Body of pancreas (tissue), 4 donors: Measurements from ENCODE around the gene PIP5K1B. TPM values are rescaled to one million over a fixed set of nuclear protein-coding genes. Genes with fewer than 3 reads are reported as not detected.
A peak's percentile ranks its signal among the peaks of the same experiment; 100 is the strongest.

Experiments used
- ATAC-seq: fragments of 150-250 bp; one replicate; pipeline ENCODE4 v1.9.1; 2016
- DNase-seq, 4 donors: peaks; one replicate each; pipeline ENCODE4 v3.0.0-alpha.2; 2019
- H3K27ac ChIP-seq, 4 donors: fragments of 200-600 bp; sonication (generic); 1 replicate in 3 of 4; 2 replicates in 1 of 4; pipeline versions ENCODE4 v1.5.1 to v1.6.1; 2016 to 2019; ENCODE audit warnings: mild to moderate bottlenecking in 1 of 4, mixed read lengths in 1 of 4, moderate library complexity in 1 of 4
- H3K27me3 ChIP-seq, 2 donors: fragments of 200-600 bp; sonication (generic); one replicate each; pipeline ENCODE4 v1.6.0; 2016; ENCODE audit warnings: mild to moderate bottlenecking in 1 of 2
- H3K36me3 ChIP-seq, 2 donors: fragments of 200-600 bp; sonication (generic); replicated peaks in 1 of 2; 2 replicates each; pipeline ENCODE4 v1.5.1; 2016; ENCODE audit warnings: low read depth in 2 of 2; ENCODE audit not compliant: insufficient read depth in 1 of 2
- H3K4me1 ChIP-seq: fragments of 200-600 bp; sonication (generic); one replicate; pipeline ENCODE4 v1.6.0; 2016
- H3K4me3 ChIP-seq, 2 donors: fragments of 200-600 bp; sonication (generic); 1 replicate in 1 of 2; 2 replicates in 1 of 2; pipeline ENCODE4 v1.5.1; 2016 to 2019
- H3K9me3 ChIP-seq, 3 donors: fragments of 200-600 bp; sonication (generic); 1 replicate in 2 of 3; 2 replicates in 1 of 3; pipeline ENCODE4 v1.5.1; 2016
- CTCF ChIP-seq, 7 experiments: fragments of 450-650 bp in 4 of 7; fragments of 200-600 bp in 3 of 7; sonication (generic) in 3 of 7; IDR thresholded peaks; one replicate each; pipeline ENCODE4 v1.5.1; 2016 to 2019; ENCODE audit warnings: antibody characterized with exemption in 7 of 7
- POLR2A ChIP-seq, 3 donors: fragments of 450-650 bp; IDR thresholded peaks; one replicate each; pipeline ENCODE4 v1.6.1; 2016; ENCODE audit warnings: antibody characterized with exemption in 3 of 3, mild to moderate bottlenecking in 2 of 3
- WGBS, 2 donors: methylation state at CpG; one replicate each; pipeline ENCODE4 v1.1.5; 2017; 5-methylcytosine and 5-hydroxymethylcytosine counted together
- intact Hi-C: fragments of 100-400 bp; cut with DNase I; formaldehyde crosslinking; loops from one replicate; pipeline ENCODE4 v1.15.1; 2023
- total RNA-seq, 2 donors: library from RNA; depleted of rRNA; stranded (reverse); fragments of >200 nt; gene quantifications; one replicate each; pipeline ENCODE4 v1.1.0, GENCODE V29; 2016

Gene PIP5K1B
- total RNA-seq, 2 donors from 2014 or later: 3.6 to 7.8 TPM

- H3K4me3 ChIP-seq: no peak overlapping the region
- no peak for TF ChIP-seq POLR2A (IDR thresholded peaks at IDR 0.05)
- no peak for TF ChIP-seq CTCF (IDR thresholded peaks at IDR 0.05)
- WGBS, 2 donors: 91 to 97% methylated on average over 2 of the region's 2 CpGs
- H3K27me3 ChIP-seq: no peaks in the 10 kb centered on the region
- ATAC-seq (no peak), DNase-seq (no peak)
- H3K36me3 ChIP-seq: no peaks in the 10 kb centered on the region
- no peak overlapping the region for H3K27ac ChIP-seq
- intact Hi-C loops: loop anchor here (10.0 kb wide), 1 partner anchor 78 kb away; no protein-coding TSS in a partner anchor
- H3K4me1 ChIP-seq: peaks cover 24% of the 10 kb centered on the region
- no peaks in the 10 kb centered on the region for H3K9me3 ChIP-seq
These were observed 37.3 kb downstream of the PIP5K1B start for GRCh38 chr9:68742333-68742730.

- WGBS, 2 donors: 84 to 100% methylated on average over 1 of the region's 1 CpG
These were observed 39.4 kb downstream of the PIP5K1B start for GRCh38 chr9:68744426-68744825.

GRCh38 chr9:68746525-68746924, 41.5 kb downstream of the PIP5K1B start:
- Histone ChIP-seq H3K27ac (no peak overlapping the region), H3K36me3 (no peaks in the 10 kb centered on the region), H3K27me3 (no peaks in the 10 kb centered on the region), H3K4me3 (no peak overlapping the region), H3K4me1 (peaks cover 6% of the 10 kb centered on the region), H3K9me3 (no peaks in the 10 kb centered on the region)
- WGBS, 2 donors: 25 to 42% methylated on average over 2 of the region's 2 CpGs
- no peak for ATAC-seq
- no peak for TF ChIP-seq CTCF (IDR thresholded peaks at IDR 0.05)
- TF ChIP-seq POLR2A (IDR thresholded peaks at IDR 0.05): no peak
- intact Hi-C loops: loop anchor here (10.0 kb wide), 1 partner anchor 82 kb away; no protein-coding TSS in a partner anchor
- peak in 1 of 4 donors; percentile 36 for DNase-seq

More at GRCh38 chr9:68744426-68744825, 39.4 kb downstream of the PIP5K1B start:
- H3K27ac ChIP-seq: no peak overlapping the region
- H3K4me3 ChIP-seq: no peak overlapping the region
- H3K4me1 ChIP-seq: peaks cover 20% of the 10 kb centered on the region
- ATAC-seq (no peak), DNase-seq (no peak)
- no peaks in the 10 kb centered on the region for H3K27me3 ChIP-seq
- no peaks in the 10 kb centered on the region for H3K9me3 ChIP-seq
- TF ChIP-seq POLR2A (IDR thresholded peaks at IDR 0.05) (no peak), CTCF (IDR thresholded peaks at IDR 0.05) (no peak)
- no peaks in the 10 kb centered on the region for H3K36me3 ChIP-seq
- intact Hi-C loops: loop anchor here (10.0 kb wide), 1 partner anchor 80 kb away; no protein-coding TSS in a partner anchor

- Histone ChIP-seq H3K9me3 (no peaks in the 10 kb centered on the region), H3K27ac (no peak overlapping the region), H3K4me3 (no peak overlapping the region), H3K27me3 (no peaks in the 10 kb centered on the region), H3K4me1 (peaks cover 6% of the 10 kb centered on the region), H3K36me3 (no peaks in the 10 kb centered on the region)
- no peak for TF ChIP-seq POLR2A (IDR thresholded peaks at IDR 0.05)
- no peak for TF ChIP-seq CTCF (IDR thresholded peaks at IDR 0.05)
- DNase-seq (no peak), ATAC-seq (no peak)
- WGBS, 2 donors: 54 to 73% methylated on average over 9 of the region's 9 CpGs
- intact Hi-C loops: loop anchor here (10.0 kb wide), 1 partner anchor 82 kb away; no protein-coding TSS in a partner anchor
These were observed 42.0 kb downstream of the PIP5K1B start for GRCh38 chr9:68747043-68747533.

GRCh38 chr9:68749135-68749534, 44.1 kb downstream of the PIP5K1B start:
- TF ChIP-seq POLR2A (IDR thresholded peaks at IDR 0.05) (no peak), CTCF (IDR thresholded peaks at IDR 0.05) (no peak)
- Histone ChIP-seq H3K27ac (no peak overlapping the region), H3K27me3 (no peaks in the 10 kb centered on the region), H3K4me3 (no peak overlapping the region), H3K36me3 (no peaks in the 10 kb centered on the region), H3K4me1 (peaks cover 6% of the 10 kb centered on the region), H3K9me3 (no peaks in the 10 kb centered on the region)
- ATAC-seq (no peak), DNase-seq (no peak)
- intact Hi-C loops: loop anchor here (10.0 kb wide), 1 partner anchor 84 kb away; no protein-coding TSS in a partner anchor
- WGBS, 2 donors: 90 to 92% methylated on average over 3 of the region's 3 CpGs
